A673 (cell line): ENCODE measurements around the gene SPATA13. TPM values are rescaled to one million over a fixed set of nuclear protein-coding genes. Genes with fewer than 3 reads are reported as not detected.

Experiments
- BruUV-seq: library from RNA; stranded (reverse); fragments of 400-500 nt; replicated peaks from 2 replicates; lab custom pipeline; 2021; lab: Mats Ljungman, UMichigan
- CTCF ChIA-PET: fragments of 300-600 bp; sonication (Branson Sonifier 250); formaldehyde crosslinking; loops from one replicate; lab custom pipeline; 2022; ENCODE audit warnings: antibody characterized with exemption; lab: Charles Lee
- POLR2A ChIA-PET: fragments of 300-600 bp; sonication (Branson Sonifier 250); formaldehyde crosslinking; loops from one replicate; lab custom pipeline; 2022; ENCODE audit warnings: antibody characterized with exemption; ENCODE audit not compliant: low non-redundant PET; lab: Charles Lee
- DNase-seq: peaks from one replicate; pipeline ENCODE4 v3.0.0-alpha.2; 2015; ENCODE audit warnings: low spot score
- H3K27ac ChIP-seq: fragments of 200-600 bp; sonication (generic); 2 replicates; pipeline ENCODE4 v1.5.1; 2016; ENCODE audit warnings: mixed run types, low read depth, mild to moderate bottlenecking, mixed read lengths, antibody characterized with exemption, low read length; ENCODE audit not compliant: poor library complexity, severe bottlenecking
- H3K27me3 ChIP-seq: fragments of 200-600 bp; sonication (generic); replicated peaks from 2 replicates; pipeline ENCODE4 v1.6.1; 2017; ENCODE audit warnings: mixed run types, low read depth, mild to moderate bottlenecking, mixed read lengths, antibody characterized with exemption, low read length; ENCODE audit not compliant: insufficient read depth, poor library complexity
- H3K36me3 ChIP-seq: fragments of 200-600 bp; sonication (generic); 2 replicates; pipeline ENCODE4 v1.6.1; 2016; ENCODE audit warnings: mixed run types, mild to moderate bottlenecking, mixed read lengths, antibody characterized with exemption, low read length; ENCODE audit not compliant: insufficient read depth, poor library complexity, severe bottlenecking
- H3K4me1 ChIP-seq: fragments of 200-600 bp; sonication (generic); 2 replicates; pipeline ENCODE4 v1.6.1; 2017; ENCODE audit warnings: mixed run types, mild to moderate bottlenecking, mixed read lengths, antibody characterized with exemption, low read length; ENCODE audit not compliant: insufficient read depth, poor library complexity, severe bottlenecking
- H3K4me3 ChIP-seq: fragments of 200-600 bp; sonication (generic); 2 replicates; pipeline ENCODE4 v1.5.1; 2016; ENCODE audit warnings: low read depth, mixed run types, mild to moderate bottlenecking, mixed read lengths, low read length; ENCODE audit not compliant: poor library complexity, severe bottlenecking
- H3K9me3 ChIP-seq: fragments of 200-600 bp; sonication (generic); 2 replicates; pipeline ENCODE4 v1.6.1; 2016; ENCODE audit warnings: mixed run types, low read depth, mild to moderate bottlenecking, mixed read lengths, antibody characterized with exemption, low read length; ENCODE audit not compliant: poor library complexity, severe bottlenecking
- CTCF ChIP-seq: fragments of 300-800, 200-600 bp; sonication (generic); conservative IDR thresholded peaks from 2 replicates; pipeline ENCODE4 v1.5.1; 2017; ENCODE audit warnings: low read depth, mild to moderate bottlenecking, antibody characterized with exemption, low read length, moderate library complexity, mixed read lengths
- EZH2 ChIP-seq: fragments of 200-600 bp; sonication (generic); IDR thresholded peaks from 2 replicates; pipeline ENCODE4 v1.6.1; 2017; ENCODE audit warnings: borderline replicate concordance, low read depth, mild to moderate bottlenecking, mixed read lengths, antibody characterized with exemption, low read length; ENCODE audit not compliant: poor library complexity, severe bottlenecking
- intact Hi-C: fragments of 100-400 bp; cut with micrococcal nuclease; formaldehyde crosslinking; loops from one replicate; pipeline ENCODE4 v1.10.0; 2022; ENCODE audit not compliant: unreplicated experiment
- total RNA-seq: library from RNA; stranded (reverse); gene quantifications from 2 replicates; pipeline ENCODE4 v1.2.3, GENCODE V29; 2021

SPATA13 gene
- total RNA-seq, 1 experiment from 2014 or later: 58.2 TPM

GRCh38 chr13:24340608-24340955 lies 180.1 kb downstream of the SPATA13 start:
- no peak for DNase-seq
- Histone ChIP-seq H3K9me3 (no peaks in the 10 kb centered on the region), H3K27ac (no peak overlapping the region), H3K27me3 (no peaks in the 10 kb centered on the region), H3K36me3 (no peaks in the 10 kb centered on the region), H3K4me1 (no peaks in the 10 kb centered on the region), H3K4me3 (no peak overlapping the region)
- ChIA-PET POLR2A (no interaction called here), CTCF (no interaction called here)
- intact Hi-C loops: no loop called here
- no TSS peak for BruUV-seq
- TF ChIP-seq CTCF (no peak), EZH2 (no peak)

GRCh38 chr13:24341439-24341838 lies 180.9 kb downstream of the SPATA13 start:
- ChIA-PET CTCF (no interaction called here), POLR2A (no interaction called here)
- no peak overlapping the region for H3K27ac ChIP-seq
- H3K4me1 ChIP-seq: no peaks in the 10 kb centered on the region
- H3K36me3 ChIP-seq: no peaks in the 10 kb centered on the region
- H3K4me3 ChIP-seq: no peak overlapping the region
- no peak for DNase-seq
- H3K9me3 ChIP-seq: no peaks in the 10 kb centered on the region
- no peaks in the 10 kb centered on the region for H3K27me3 ChIP-seq
- no peak for TF ChIP-seq CTCF
- TF ChIP-seq EZH2: no peak
- BruUV-seq: no TSS peak
- intact Hi-C loops: no loop called here

DNA sequence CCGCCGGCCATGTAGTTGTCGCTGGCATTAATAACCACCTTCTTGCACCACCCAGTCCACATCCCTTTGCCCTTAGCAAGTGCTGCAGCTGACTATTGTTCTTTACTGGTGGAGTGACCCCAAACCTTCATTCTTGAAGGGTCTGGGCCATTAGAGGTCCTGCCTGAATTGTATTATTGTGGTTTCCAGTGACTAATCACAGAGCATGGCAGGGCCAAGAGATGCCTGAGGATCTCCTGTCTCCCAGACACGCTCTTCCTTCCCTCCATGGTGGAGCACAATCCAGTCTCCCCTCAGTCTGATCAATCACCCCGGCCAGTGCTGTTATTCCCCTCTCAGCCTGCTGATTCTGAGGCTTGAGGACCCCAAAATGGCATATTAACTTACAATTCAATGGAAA lies 187.9 kb downstream of the SPATA13 start:
- no peak overlapping the region for H3K4me3 ChIP-seq
- ChIA-PET CTCF (no interaction called here), POLR2A (interaction anchor here (0.7 kb wide), 1 partner anchor 55 kb away, joined by 3 read pairs; no protein-coding TSS in a partner anchor)
- no peaks in the 10 kb centered on the region for H3K27me3 ChIP-seq
- no peaks in the 10 kb centered on the region for H3K36me3 ChIP-seq
- intact Hi-C loops: no loop called here
- TF ChIP-seq EZH2: no peak
- no peak for TF ChIP-seq CTCF
- H3K9me3 ChIP-seq: no peaks in the 10 kb centered on the region
- no peak overlapping the region for H3K27ac ChIP-seq
- DNase-seq: no peak
- no peaks in the 10 kb centered on the region for H3K4me1 ChIP-seq
- no TSS peak for BruUV-seq
